Measurements from ENCODE around the gene ADAM19. TPM values are rescaled to one million over a fixed set of nuclear protein-coding genes. Genes with fewer than 3 reads are reported as not detected.

ADAM19 gene
- total RNA-seq, 2 donors from 2014 or later: 13.1 to 49.5 TPM

- TF ChIP-seq CTCF (IDR thresholded peaks at IDR 0.05): no peak
- no peaks in the 10 kb centered on the region for H3K9me3 ChIP-seq
- H3K36me3 ChIP-seq: no peaks in the 10 kb centered on the region
- no peak overlapping the region for H3K27ac ChIP-seq
- H3K27me3 ChIP-seq: no peaks in the 10 kb centered on the region
- DNase-seq (ENCODE audit: low spot score): no peak
- H3K4me1 ChIP-seq: no peaks in the 10 kb centered on the region
- H3K4me3 ChIP-seq: no peak overlapping the region
These were observed 18.7 kb upstream of the ADAM19 start for GRCh38 chr5:157594257-157594656.

GRCh38 chr5:157593052-157593757 is 17.6 kb upstream of the ADAM19 start:
- no peaks in the 10 kb centered on the region for H3K4me1 ChIP-seq
- H3K9me3 ChIP-seq: no peaks in the 10 kb centered on the region
- no peak for DNase-seq (ENCODE audit: low spot score)
- no peak overlapping the region for H3K27ac ChIP-seq
- no peaks in the 10 kb centered on the region for H3K27me3 ChIP-seq
- no peak for TF ChIP-seq CTCF (IDR thresholded peaks at IDR 0.05)
- H3K36me3 ChIP-seq: no peaks in the 10 kb centered on the region
- H3K4me3 ChIP-seq: no peak overlapping the region

- H3K4me1 ChIP-seq: no peaks in the 10 kb centered on the region
- DNase-seq (ENCODE audit: low spot score): no peak
- H3K27ac ChIP-seq: no peak overlapping the region
These were observed 17.0 kb upstream of the ADAM19 start for GRCh38 chr5:157592594-157592993.

DNA sequence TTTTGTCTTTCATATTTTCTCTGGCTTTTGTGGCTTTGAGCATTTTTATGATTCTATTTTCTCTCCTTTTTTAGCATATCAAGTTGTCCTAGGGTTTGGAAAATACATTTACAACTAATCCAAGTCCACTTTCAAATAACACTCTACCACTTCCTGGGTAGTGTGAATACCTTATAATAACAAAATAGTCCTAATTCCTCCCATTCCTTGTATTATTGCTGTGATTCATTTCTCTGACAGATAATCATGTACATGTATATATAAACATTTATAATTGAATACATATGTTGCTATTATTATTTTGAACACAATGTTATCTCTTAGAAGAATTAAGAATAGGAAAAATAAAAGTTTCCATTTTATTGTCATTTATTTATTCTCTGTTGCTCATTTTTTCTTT is 14.9 kb upstream of the ADAM19 start:
- H3K9me3 ChIP-seq: no peaks in the 10 kb centered on the region
- no peaks in the 10 kb centered on the region for H3K36me3 ChIP-seq
- H3K27me3 ChIP-seq: no peaks in the 10 kb centered on the region
- no peak for TF ChIP-seq CTCF (IDR thresholded peaks at IDR 0.05)
- no peak overlapping the region for H3K4me3 ChIP-seq
- no peaks in the 10 kb centered on the region for H3K4me1 ChIP-seq
- no peak overlapping the region for H3K27ac ChIP-seq
- no peak for DNase-seq (ENCODE audit: low spot score)

More at GRCh38 chr5:157592594-157592993, 17.0 kb upstream of the ADAM19 start:
- no peaks in the 10 kb centered on the region for H3K9me3 ChIP-seq
- no peaks in the 10 kb centered on the region for H3K27me3 ChIP-seq
- H3K36me3 ChIP-seq: no peaks in the 10 kb centered on the region
- H3K4me3 ChIP-seq: no peak overlapping the region
- no peak for TF ChIP-seq CTCF (IDR thresholded peaks at IDR 0.05)

GRCh38 chr5:157584628-157585027 is 9.1 kb upstream of the ADAM19 start:
- Histone ChIP-seq H3K9me3 (no peaks in the 10 kb centered on the region), H3K27ac (no peak overlapping the region), H3K36me3 (no peaks in the 10 kb centered on the region), H3K4me1 (no peaks in the 10 kb centered on the region), H3K27me3 (no peaks in the 10 kb centered on the region), H3K4me3 (no peak overlapping the region)
- no peak for DNase-seq (ENCODE audit: low spot score)
- no peak for TF ChIP-seq CTCF (IDR thresholded peaks at IDR 0.05)
